ENCODE measurements around the gene IFITM5.
"Not testable (repeated sequence)": the region's sequence is repeated elsewhere in the genome, so short reads cannot be mapped to it uniquely, and the experiment has no call there.

IFITM5 gene

DNA sequence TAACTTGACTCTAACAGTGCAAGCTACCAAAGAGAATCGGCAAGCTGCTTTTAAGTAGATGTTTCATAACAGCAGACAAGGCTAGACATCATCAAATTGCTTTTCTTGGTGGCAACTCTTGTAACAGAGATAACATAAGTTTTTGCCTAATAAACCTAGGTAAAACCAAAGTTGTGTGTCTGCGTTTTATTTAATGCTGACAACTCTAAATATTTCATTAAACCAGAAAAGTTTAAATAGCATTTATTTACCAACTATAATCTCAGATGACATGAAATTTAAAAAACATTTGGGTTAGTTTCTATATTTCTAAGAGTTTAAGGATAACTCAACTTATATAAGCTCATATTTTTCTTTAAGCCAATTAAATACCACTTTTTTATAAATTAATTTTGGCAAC lies 40.6 kb upstream of the IFITM5 start:
- Mint-ChIP-seq H3K27me3 (ENCODE audit: low read depth) (no peaks in the 10 kb centered on the region), H3K27ac (peak overlapping the region in 1 of 3 experiments; percentile 7), H3K4me1 (peaks cover 25% of the 10 kb centered on the region), H3K36me3 (ENCODE audit: low read depth) (no peaks in the 10 kb centered on the region), H3K4me3 (no peak overlapping the region), H3K9me3 (no peaks in the 10 kb centered on the region)
- no peak for TF ChIP-seq CTCF (IDR thresholded peaks at IDR 0.05; ENCODE audit: unreplicated experiment in 3 of 3)

- TF ChIP-seq CTCF (IDR thresholded peaks at IDR 0.05; ENCODE audit: unreplicated experiment in 3 of 3): no peak
- Mint-ChIP-seq H3K9me3 (no peaks in the 10 kb centered on the region), H3K36me3 (ENCODE audit: low read depth) (no peaks in the 10 kb centered on the region), H3K27ac (no peak overlapping the region), H3K4me1 (peaks cover 41% of the 10 kb centered on the region), H3K4me3 (no peak overlapping the region), H3K27me3 (ENCODE audit: low read depth) (no peaks in the 10 kb centered on the region)
Measured at GRCh38 chr11:337711-338110, 38.4 kb upstream of the IFITM5 start.

- Mint-ChIP-seq H3K27me3 (ENCODE audit: low read depth) (no peaks in the 10 kb centered on the region), H3K27ac (peak overlapping the region; percentile 98), H3K4me3 (peak overlapping the region; percentile 6 to 68 (median 15)), H3K4me1 (peaks cover 36% of the 10 kb centered on the region), H3K9me3 (no peaks in the 10 kb centered on the region), H3K36me3 (ENCODE audit: low read depth) (no peaks in the 10 kb centered on the region)
- no peak for TF ChIP-seq CTCF (IDR thresholded peaks at IDR 0.05; ENCODE audit: unreplicated experiment in 3 of 3)
Measured at GRCh38 chr11:336659-337198, 37.4 kb upstream of the IFITM5 start.

GRCh38 chr11:335779-336658 lies 36.7 kb upstream of the IFITM5 start:
- H3K9me3 Mint-ChIP-seq: no peaks in the 10 kb centered on the region
- H3K4me1 Mint-ChIP-seq: peaks cover 41% of the 10 kb centered on the region
- peak overlapping the region; percentile 98 for H3K27ac Mint-ChIP-seq
- TF ChIP-seq CTCF (IDR thresholded peaks at IDR 0.05; ENCODE audit: unreplicated experiment in 3 of 3): no peak
- H3K27me3 Mint-ChIP-seq (ENCODE audit: low read depth): no peaks in the 10 kb centered on the region
- H3K4me3 Mint-ChIP-seq: peak overlapping the region; percentile 24 to 71 (median 68)
- H3K36me3 Mint-ChIP-seq (ENCODE audit: low read depth): no peaks in the 10 kb centered on the region

GRCh38 chr11:334264-334994 lies 35.1 kb upstream of the IFITM5 start:
- peak overlapping the region in 1 of 3 experiments; percentile 14 for H3K4me3 Mint-ChIP-seq
- no peaks in the 10 kb centered on the region for H3K36me3 Mint-ChIP-seq (ENCODE audit: low read depth)
- H3K4me1 Mint-ChIP-seq: peaks cover 48% of the 10 kb centered on the region
- peak overlapping the region; percentile 91 to 98 (median 97) for H3K27ac Mint-ChIP-seq
- TF ChIP-seq CTCF (IDR thresholded peaks at IDR 0.05; ENCODE audit: unreplicated experiment in 3 of 3): no peak
- no peaks in the 10 kb centered on the region for H3K9me3 Mint-ChIP-seq
- H3K27me3 Mint-ChIP-seq (ENCODE audit: low read depth): no peaks in the 10 kb centered on the region

DNA sequence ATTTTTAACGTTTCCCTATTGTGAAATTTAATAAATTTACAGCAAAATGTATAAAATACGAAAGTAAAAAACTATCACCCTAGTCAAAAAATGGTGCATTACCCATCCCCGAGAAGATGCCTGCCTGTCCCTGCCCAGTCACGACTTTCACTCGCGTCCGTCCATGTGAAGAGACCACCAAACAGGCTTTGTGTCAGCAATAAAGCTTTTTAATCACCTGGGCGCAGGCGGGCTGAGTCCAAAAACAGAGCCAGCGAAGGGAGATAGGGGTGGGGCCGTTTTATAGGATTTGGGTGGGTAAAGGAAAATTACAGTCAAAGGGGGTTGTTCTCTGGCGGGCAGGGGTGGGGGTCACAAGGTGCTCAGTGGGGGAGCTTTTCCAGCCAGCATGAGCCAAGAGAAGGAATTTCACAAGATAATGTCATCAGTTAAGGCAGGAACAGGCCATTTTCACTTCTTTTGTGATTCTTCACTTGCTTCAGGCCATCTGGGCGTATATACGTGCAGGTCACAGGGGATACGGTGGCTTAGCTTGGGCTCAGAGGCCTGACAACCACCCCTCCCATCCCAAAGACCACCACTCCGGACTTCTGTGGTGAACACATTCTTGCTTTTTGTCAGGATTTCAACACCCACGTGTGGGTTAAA lies 34.4 kb upstream of the IFITM5 start:
- not testable (repeated sequence) for H3K9me3 Mint-ChIP-seq

More for the DNA sequence above, 34.4 kb upstream of the IFITM5 start:
- peak overlapping the region; percentile 91 to 98 (median 97) for H3K27ac Mint-ChIP-seq
- not testable (repeated sequence) for H3K36me3 Mint-ChIP-seq (ENCODE audit: low read depth); H3K4me3 Mint-ChIP-seq; H3K27me3 Mint-ChIP-seq (ENCODE audit: low read depth)
- H3K4me1 Mint-ChIP-seq: peaks cover 54% of the 10 kb centered on the region
